LNCAP (cell line): ENCODE data around the gene TM7SF2.

Source experiments
- CTCF ChIP-seq: fragments of 450-650 bp; IDR thresholded peaks from 2 replicates; pipeline ENCODE4 v1.5.1; 2017; ENCODE audit warnings: mild to moderate bottlenecking

TM7SF2 gene

GRCh38 chr11:65130631-65131416 lies 19.2 kb downstream of the TM7SF2 start:
- no peak for TF ChIP-seq CTCF

GRCh38 chr11:65131417-65131776 lies 19.7 kb downstream of the TM7SF2 start:
- no peak for TF ChIP-seq CTCF

- TF ChIP-seq CTCF: no peak
These were observed 20.2 kb downstream of the TM7SF2 start for GRCh38 chr11:65131895-65132237.

- TF ChIP-seq CTCF: no peak
These were observed 20.7 kb downstream of the TM7SF2 start for GRCh38 chr11:65132238-65132987.

- no peak for TF ChIP-seq CTCF
These were observed 21.5 kb downstream of the TM7SF2 start for GRCh38 chr11:65132988-65133700.

- TF ChIP-seq CTCF: no peak
These were observed 22.1 kb downstream of the TM7SF2 start for GRCh38 chr11:65133724-65134123.

GRCh38 chr11:65134240-65134951 lies 22.7 kb downstream of the TM7SF2 start, which contains the start of gene SYVN1:
Gene SYVN1, minus strand, starts transcription at chr11:65134519. Its CDS starts 918 bp downstream, at chr11:65133601.
- no peak for TF ChIP-seq CTCF
